ENCODE results near the gene VSTM2L. TPM values are rescaled to one million over a fixed set of nuclear protein-coding genes. Genes with fewer than 3 reads are reported as not detected.

VSTM2L gene
- total and polyA plus RNA-seq, 9 of the 15 experiments (the other 6 are each of a cell fraction or from before 2014, with no cell fraction given) = not detected

- CTCF ChIA-PET (ENCODE audit: low intra/inter-chr PET ratio) = no interaction called here
- H3K36me3 ChIP-seq (ENCODE audit: control insufficient read depth, insufficient read depth, low read length) = peaks cover 93% of the 10 kb centered on the region
- in situ Hi-C loops (cut with MboI) (no loop called here), intact Hi-C loops (cut with micrococcal nuclease) (loop anchor here (10.0 kb wide), 1 partner anchor 337 kb away; no protein-coding TSS in a partner anchor)
- H3K27me3 ChIP-seq (ENCODE audit: control insufficient read depth in 2 of 2, insufficient read depth in 2 of 2, low read length in 2 of 2) = no peaks in the 10 kb centered on the region
- BruUV-seq (replicated peaks) = no TSS peak
- H3K4me2 ChIP-seq (ENCODE audit: insufficient read depth, low read length) = no peak overlapping the region
- H2AFZ ChIP-seq (ENCODE audit: low read depth, low read length) = no peak overlapping the region
- ATAC-seq = no peak
- no peak overlapping the region for H3K9ac ChIP-seq (ENCODE audit: insufficient read depth in 1 of 2, low read depth in 2 of 2, low read length in 2 of 2)
- H3K9me3 ChIP-seq (replicated peaks; ENCODE audit: control insufficient read depth, insufficient read depth, low read depth, low read length) = no peaks in the 10 kb centered on the region
- peaks cover 8 to 10% of the 10 kb centered on the region in 2 experiments; a peak in 3 of 5 replicates for H3K4me1 ChIP-seq (replicated peaks in 1 of 2; ENCODE audit: control insufficient read depth in 2 of 2, insufficient read depth in 2 of 2, low read length in 2 of 2)
- no peak overlapping the region for H3K27ac ChIP-seq (ENCODE audit: extremely low read depth, low read depth, low read length)
- peaks cover 20% of the 10 kb centered on the region for H4K20me1 ChIP-seq (replicated peaks; ENCODE audit: control insufficient read depth, insufficient read depth, low read length)
- WGBS (ENCODE audit: insufficient coverage, low coverage, missing lambda C conversion rate) = 90% methylated on average over 4 of the region's 4 CpGs
- FAIRE-seq = no peak
- no peaks in the 10 kb centered on the region for H3K79me2 ChIP-seq (ENCODE audit: control insufficient read depth, insufficient read depth, low read length)
- H3K4me3 ChIP-seq = no peak overlapping the region
- H3K9me1 ChIP-seq (ENCODE audit: control insufficient read depth, insufficient read depth, low read length) = peaks cover 9% of the 10 kb centered on the region
- POLR2A ChIA-PET = interaction anchor here (0.5 kb wide), 1 partner anchor 205 kb away, joined by 3 read pairs; no protein-coding TSS in a partner anchor
- DNase-seq (ENCODE audit: extremely low read depth in 1 of 4, low spot score in 3 of 4) = no peak
- TF ChIP-seq ZNF830 (CRISPR knock-in tag; IDR thresholded peaks at IDR 0.05) (no peak), PHF20 (IDR thresholded peaks at IDR 0.05; ENCODE audit: partially characterized antibody) (no peak), ZNF551 (CRISPR knock-in tag; IDR thresholded peaks at IDR 0.05) (no peak), TFE3 (CRISPR knock-in tag; IDR thresholded peaks at IDR 0.05) (no peak), ZNF75A (CRISPR knock-in tag; IDR thresholded peaks at IDR 0.05) (no peak), RREB1 (CRISPR knock-in tag; IDR thresholded peaks at IDR 0.05) (no peak), MLLT1 (IDR thresholded peaks at IDR 0.05) (no peak), BCLAF1 (IDR thresholded peaks at IDR 0.05; ENCODE audit: borderline replicate concordance in 1 of 2, control insufficient read depth in 1 of 2, low read depth in 2 of 2, low read length in 1 of 2) (no peak)
Measured at GRCh38 chr20:37991157-37991866, 88.4 kb downstream of the VSTM2L start.

Data from K562 (cell line).